SK-MEL-5 (cell line): ENCODE results near the gene ITGB6. TPM values are rescaled to one million over a fixed set of nuclear protein-coding genes. Genes with fewer than 3 reads are reported as not detected.
A peak's percentile ranks its signal among the peaks of the same experiment; 100 is the strongest.

ENCODE experiments used
- DNase-seq: peaks from one replicate; pipeline ENCODE4 v3.0.0-alpha.2; 2016; ENCODE audit warnings: low read depth, low spot score
- in situ Hi-C: cut with HindIII; loops from 2 replicates; pipeline ENCODE4 v1.10.0; 2016; ENCODE audit warnings: low sequenced_read_pairs, high pct_unique_total_duplicates, low pct_unique_long_range_greater_than_20kb
- polyA plus RNA-seq, 2 experiments: library from polyadenylated mRNA; depleted of rRNA; stranded (reverse); fragments of >200 nt; gene quantifications; 2 replicates each; pipeline ENCODE4 v1.2.3, GENCODE V29; 2015
- total RNA-seq: library from RNA; depleted of rRNA; stranded (reverse); fragments of >200 nt; shearing (Covaris generic); gene quantifications from 2 replicates; pipeline ENCODE4 v1.2.3, GENCODE V29; 2014; rRNA removed

The ITGB6 gene
- total RNA-seq = 0.03 TPM in 1 of 2 replicates, not detected in the other
- polyA plus RNA-seq (2015; cell fraction: cytosol; rRNA removed) = 0.09 and 1.6 TPM in 2 replicates
- polyA plus RNA-seq (2015; cell fraction: nucleus; rRNA removed) = 0.65 and 0.84 TPM in 2 replicates

GRCh38 chr2:160199683-160200389, at the start of gene ITGB6:
Gene ITGB6, minus strand, starts transcription at chr2:160200272. Its CDS starts 209 bp downstream, at chr2:160200063.
- DNase-seq = no peak
- in situ Hi-C loops = no loop called here

DNA sequence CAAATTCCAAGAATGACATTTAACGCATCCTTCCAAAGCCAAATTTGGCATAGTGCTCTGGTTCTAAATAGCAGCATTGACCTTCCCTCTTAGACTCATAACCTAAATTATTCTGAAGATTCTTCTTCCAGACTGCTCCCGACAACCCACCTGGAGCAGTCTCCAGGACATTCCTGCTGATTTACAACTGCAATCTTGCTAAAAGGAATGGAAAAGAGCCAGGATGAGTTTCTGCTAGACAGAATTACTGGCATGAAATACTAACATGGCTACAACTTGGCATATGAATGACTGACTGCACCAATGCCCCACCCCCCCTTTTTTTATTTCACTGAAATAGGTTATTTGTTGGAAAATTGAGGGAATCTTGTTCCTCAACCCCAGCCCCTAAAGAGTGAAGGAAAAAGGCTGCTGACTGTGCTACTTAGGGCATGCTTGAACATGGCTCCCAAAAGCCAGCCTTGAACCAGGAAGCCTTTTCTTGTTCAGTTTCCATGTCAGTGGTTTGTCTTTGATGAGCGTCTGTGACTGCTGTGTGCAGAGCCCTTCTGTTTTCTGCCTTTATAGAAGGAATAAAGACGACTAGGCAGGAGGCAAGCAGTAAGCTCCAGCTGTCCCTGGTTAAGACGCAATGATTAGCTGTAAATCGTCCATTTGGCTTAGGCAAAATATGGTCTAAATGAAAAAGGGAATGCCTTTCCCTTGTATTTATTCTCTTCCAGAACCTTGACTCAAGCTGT, 47.4 kb upstream of the ITGB6 start:
- no peak for DNase-seq
- in situ Hi-C loops = no loop called here

DNA sequence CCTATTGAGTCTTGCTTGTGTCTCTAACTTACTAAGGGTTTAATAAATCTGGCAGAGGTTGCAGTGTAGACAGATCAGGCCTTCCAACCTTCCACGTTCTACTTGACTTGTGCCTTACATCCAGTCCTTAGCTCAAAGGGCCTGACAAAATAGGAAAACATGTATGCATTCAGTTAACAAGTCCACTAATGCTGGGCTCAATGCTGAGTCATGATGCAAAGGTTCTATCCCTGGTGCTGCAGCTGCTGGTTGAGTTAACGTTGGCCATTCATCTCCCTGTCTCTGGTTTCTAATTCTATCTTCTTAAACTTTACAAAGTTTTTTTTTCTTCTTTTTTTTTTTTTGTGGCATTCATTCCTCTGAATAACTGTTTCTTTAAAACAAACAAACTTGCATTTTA, 46.3 kb upstream of the ITGB6 start:
- in situ Hi-C loops = no loop called here
- no peak for DNase-seq

DNA sequence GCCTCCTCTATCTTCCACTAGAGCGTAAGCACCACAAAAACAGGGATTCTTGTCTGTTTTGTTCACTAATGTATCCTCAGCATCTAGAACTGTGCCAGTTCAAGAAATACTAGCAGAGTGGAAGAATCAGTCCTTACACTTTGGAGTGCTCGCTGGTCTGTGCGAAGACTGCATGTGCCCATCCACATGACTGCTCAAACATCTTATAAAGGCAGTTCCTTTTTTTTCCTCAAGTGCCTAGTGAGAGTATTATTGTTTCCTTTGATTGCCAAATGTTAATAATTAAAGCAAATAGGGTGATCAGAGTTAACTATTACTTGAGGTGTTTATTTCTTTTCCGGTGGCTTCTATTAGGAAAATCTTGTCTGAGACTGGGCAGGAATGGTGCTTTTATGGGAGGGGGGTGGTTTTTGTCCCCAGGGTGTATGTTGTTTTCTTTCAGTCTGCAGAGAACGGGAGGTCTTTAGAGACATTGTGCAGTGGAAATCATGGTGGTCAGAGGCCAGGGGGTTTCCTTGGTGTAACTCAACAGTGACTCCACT, 45.6 kb upstream of the ITGB6 start:
- in situ Hi-C loops = no loop called here
- no peak for DNase-seq

- DNase-seq = no peak
- in situ Hi-C loops = no loop called here
These were observed 43.0 kb upstream of the ITGB6 start for GRCh38 chr2:160242893-160243564.

DNA sequence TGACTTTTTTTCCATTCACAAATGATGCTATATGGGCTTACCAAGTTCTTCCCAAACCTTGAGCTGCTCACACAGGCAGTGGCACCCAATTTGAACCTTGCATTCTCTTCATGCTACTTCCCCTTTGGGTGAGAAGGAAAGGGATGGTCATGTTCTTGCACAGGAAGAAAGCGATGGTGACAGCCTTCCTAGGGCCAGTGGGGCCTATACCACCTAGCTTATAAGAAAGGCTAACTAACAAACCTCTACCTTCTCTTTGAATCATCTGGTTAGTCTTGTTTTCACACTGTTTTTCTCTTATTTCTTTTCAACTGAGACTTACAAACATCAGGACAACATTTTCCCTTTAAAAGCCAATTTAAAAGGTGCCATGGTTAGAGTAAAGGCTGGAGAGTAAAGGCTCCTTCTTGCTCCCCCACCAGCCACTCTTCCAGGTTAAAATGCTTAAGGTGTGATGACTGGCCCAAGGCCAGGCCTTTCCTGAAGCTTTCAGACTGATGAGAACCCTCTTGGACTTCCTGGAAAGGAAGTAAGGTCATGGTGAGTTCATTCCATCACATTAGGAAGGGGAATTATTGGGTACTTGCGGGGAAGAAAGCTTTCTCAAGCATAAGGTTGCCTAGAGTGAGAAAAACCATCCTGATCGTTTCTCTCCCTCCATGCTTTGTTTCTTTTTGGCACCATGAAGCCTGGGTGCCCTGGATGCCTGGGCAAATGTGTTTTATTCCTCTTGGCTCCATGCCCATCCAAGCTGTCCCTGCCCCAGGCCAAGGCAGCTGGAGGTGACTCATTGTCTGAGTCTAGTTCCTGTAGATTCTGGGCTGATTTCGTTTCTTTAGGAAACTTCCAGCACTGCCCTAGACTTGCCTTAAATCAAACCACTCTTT, 41.4 kb upstream of the ITGB6 start:
- peak; percentile 51 for DNase-seq
- in situ Hi-C loops = no loop called here

DNA sequence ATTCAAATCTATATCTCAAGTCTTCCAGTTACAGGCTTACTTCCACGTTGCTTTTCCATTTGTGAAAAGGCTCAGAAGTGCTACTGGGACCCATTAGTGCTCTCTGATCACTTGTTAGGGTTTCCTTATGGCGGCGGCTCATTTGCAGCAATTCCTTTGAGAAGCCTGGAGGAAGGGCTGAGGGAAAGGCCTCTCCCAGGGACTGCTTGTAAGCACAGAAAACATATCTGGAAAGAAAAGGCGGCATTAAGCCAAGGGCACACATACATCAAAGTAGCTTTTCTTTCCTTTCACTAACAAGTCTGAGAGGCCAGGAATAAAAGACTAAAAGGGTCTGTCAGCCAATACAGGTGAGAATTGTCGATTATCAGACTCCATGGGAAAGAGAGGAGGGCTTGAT, 39.4 kb upstream of the ITGB6 start:
- no peak for DNase-seq
- in situ Hi-C loops = no loop called here

GRCh38 chr2:160238392-160238791, 38.3 kb upstream of the ITGB6 start:
- in situ Hi-C loops = no loop called here
- DNase-seq = no peak

GRCh38 chr2:160232905-160233475, 32.9 kb upstream of the ITGB6 start:
- in situ Hi-C loops = no loop called here
- no peak for DNase-seq

DNA sequence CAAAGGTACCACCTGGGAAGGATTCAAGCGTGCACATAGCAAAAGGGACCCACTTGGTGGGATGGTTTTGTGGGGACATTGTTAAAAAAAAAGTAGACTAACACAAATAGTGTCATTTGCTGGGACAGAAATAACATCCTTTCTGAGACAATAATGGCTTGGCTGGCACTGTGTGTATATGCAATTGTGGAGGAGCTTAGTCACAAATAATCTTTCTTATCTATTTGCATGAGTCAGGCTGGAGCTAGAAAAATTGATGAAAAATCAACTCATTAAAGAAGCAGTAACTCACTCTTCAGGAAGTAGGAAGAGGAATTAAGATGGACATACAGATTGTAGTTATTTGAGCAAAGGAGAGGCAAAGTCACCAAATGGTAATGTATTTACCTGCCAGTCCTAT, 29.5 kb upstream of the ITGB6 start:
- in situ Hi-C loops = no loop called here
- DNase-seq = no peak

GRCh38 chr2:160228141-160228917, 28.3 kb upstream of the ITGB6 start:
- no peak for DNase-seq
- in situ Hi-C loops = no loop called here

GRCh38 chr2:160227293-160227915, 27.3 kb upstream of the ITGB6 start:
- in situ Hi-C loops = no loop called here
- DNase-seq = peak; percentile 24

- in situ Hi-C loops = no loop called here
- DNase-seq = no peak
These were observed 26.3 kb upstream of the ITGB6 start for GRCh38 chr2:160226367-160226766.

DNA sequence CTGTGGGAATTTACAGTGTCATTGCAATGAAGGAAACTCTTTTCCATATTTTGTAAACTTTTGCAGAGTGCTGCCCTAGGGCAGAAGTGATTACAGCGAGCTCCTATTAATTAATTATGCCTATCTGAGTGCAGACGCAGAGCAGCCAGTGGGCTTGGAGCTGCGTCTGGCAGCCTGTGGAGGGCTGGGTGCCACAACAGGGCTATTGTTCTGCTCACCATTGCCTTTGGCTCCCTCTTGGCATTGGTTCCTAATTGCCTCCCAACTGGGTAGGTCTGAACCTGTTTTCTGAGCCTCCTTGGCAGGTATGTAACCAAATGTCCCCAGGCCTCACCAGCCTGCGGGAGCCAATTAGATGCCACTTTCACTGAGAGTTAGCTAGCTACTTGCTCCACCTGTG, 25.6 kb upstream of the ITGB6 start:
- peak; percentile 59 for DNase-seq
- in situ Hi-C loops = no loop called here

- in situ Hi-C loops = no loop called here
- DNase-seq = no peak
These were observed 24.4 kb upstream of the ITGB6 start for GRCh38 chr2:160224507-160224906.

- in situ Hi-C loops = no loop called here
These were observed 24.0 kb upstream of the ITGB6 start for GRCh38 chr2:160224060-160224459.

More at GRCh38 chr2:160224060-160224459, 24.0 kb upstream of the ITGB6 start:
- peak; percentile 60 for DNase-seq
